ENCODE results near the gene TSPEAR. TPM values are rescaled to one million over a fixed set of nuclear protein-coding genes. Genes with fewer than 3 reads are reported as not detected.

The TSPEAR gene
- total RNA-seq, 2 experiments from 2014 or later = not detected

DNA sequence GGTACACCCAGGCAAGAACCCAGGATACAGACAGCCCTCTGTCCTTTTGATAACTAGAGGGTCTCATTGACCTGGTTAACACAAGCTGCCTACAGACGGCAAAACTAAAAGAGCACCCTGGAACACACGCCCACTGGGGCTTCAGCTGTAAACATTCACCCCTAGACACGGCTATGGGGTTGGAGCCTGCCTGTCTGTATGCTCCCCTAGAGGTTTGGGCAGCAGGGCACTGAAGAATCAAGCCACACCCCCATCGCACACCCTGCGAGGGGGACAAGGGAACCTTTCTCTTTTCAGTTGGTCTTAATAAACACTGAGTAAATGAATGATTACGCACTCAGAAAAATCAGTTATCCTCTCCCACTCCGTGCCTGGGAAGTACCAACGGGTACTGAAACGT is 220.6 kb downstream of the TSPEAR start:
- TF ChIP-seq, protein P1, sequence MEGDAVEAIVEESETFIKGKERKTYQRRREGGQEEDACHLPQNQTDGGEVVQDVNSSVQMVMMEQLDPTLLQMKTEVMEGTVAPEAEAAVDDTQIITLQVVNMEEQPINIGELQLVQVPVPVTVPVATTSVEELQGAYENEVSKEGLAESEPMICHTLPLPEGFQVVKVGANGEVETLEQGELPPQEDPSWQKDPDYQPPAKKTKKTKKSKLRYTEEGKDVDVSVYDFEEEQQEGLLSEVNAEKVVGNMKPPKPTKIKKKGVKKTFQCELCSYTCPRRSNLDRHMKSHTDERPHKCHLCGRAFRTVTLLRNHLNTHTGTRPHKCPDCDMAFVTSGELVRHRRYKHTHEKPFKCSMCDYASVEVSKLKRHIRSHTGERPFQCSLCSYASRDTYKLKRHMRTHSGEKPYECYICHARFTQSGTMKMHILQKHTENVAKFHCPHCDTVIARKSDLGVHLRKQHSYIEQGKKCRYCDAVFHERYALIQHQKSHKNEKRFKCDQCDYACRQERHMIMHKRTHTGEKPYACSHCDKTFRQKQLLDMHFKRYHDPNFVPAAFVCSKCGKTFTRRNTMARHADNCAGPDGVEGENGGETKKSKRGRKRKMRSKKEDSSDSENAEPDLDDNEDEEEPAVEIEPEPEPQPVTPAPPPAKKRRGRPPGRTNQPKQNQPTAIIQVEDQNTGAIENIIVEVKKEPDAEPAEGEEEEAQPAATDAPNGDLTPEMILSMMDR (IDR thresholded peaks at IDR 0.05) = no peak
- H3K9me3 Mint-ChIP-seq = peaks cover 19% of the 10 kb centered on the region
- H3K4me1 Mint-ChIP-seq (ENCODE audit: low read depth) = peaks cover 4% of the 10 kb centered on the region
- no peak overlapping the region for H3K4me3 Mint-ChIP-seq
- ATAC-seq (no peak), DNase-seq (no peak)
- H3K27ac Mint-ChIP-seq = no peak overlapping the region
- H3K36me3 Mint-ChIP-seq (ENCODE audit: low read depth) = no peaks in the 10 kb centered on the region
- intact Hi-C loops (cut with micrococcal nuclease) = no loop called here
- CTCF ChIA-PET = interaction anchor here (0.6 to 1.6 kb wide), 2 partner anchors 17 to 20 kb away, joined by 3 read pairs; no protein-coding TSS in a partner anchor
- peaks cover 7% of the 10 kb centered on the region for H3K27me3 Mint-ChIP-seq
- POLR2A ChIA-PET = no interaction called here

DNA sequence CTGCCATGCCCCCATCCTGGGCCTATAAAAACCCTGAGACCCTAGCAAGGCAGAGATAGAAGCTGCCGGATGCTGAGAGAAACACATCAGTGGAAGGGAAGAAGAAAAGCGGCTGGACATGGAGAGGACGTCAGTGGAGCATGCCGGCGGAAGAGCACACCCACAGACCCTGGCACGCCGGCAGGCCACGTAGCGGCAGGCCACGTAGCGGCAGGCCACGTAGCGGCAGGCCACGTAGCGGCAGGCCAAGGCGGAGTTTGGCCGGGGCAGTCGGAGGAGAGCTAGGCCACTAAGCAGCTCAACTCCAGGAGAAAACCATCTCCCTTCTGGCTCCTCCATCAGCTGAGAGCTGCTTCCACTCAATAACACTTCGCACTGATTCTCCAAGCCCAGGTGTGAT is 221.0 kb downstream of the TSPEAR start:
- H3K27ac Mint-ChIP-seq = no peak overlapping the region

DNA sequence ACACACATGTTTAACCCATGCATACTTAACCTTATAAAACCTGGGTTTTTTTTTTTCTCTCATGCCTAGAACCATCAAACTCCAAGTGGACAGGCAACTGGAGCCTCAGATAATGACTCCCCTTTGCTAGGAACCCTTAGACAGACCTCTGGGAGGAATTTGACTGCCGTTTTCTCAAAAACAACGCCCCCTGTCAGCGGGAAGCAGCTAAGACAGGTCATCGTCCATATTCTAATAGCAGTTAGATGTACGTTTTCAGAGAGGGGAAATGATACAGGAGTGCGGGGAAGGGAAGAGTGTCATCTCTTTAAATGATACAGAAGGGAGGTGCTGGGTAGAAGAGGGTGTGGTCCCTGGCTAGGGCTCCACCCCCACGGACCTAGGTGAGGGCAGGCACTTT is 221.4 kb downstream of the TSPEAR start:
- intact Hi-C loops (cut with micrococcal nuclease) = no loop called here
- POLR2A ChIA-PET = no interaction called here
- H3K36me3 Mint-ChIP-seq (ENCODE audit: low read depth) = no peaks in the 10 kb centered on the region
- peaks cover 4% of the 10 kb centered on the region for H3K4me1 Mint-ChIP-seq (ENCODE audit: low read depth)
- H3K9me3 Mint-ChIP-seq = peaks cover 19% of the 10 kb centered on the region
- TF ChIP-seq, protein P1 (IDR thresholded peaks at IDR 0.05) = peak; percentile 39
- peaks cover 5% of the 10 kb centered on the region for H3K27me3 Mint-ChIP-seq
- DNase-seq = peak; percentile 12
- no peak overlapping the region for H3K27ac Mint-ChIP-seq
- peak; percentile 31 for ATAC-seq
- CTCF ChIA-PET = interaction anchor here (0.6 to 1.8 kb wide), 6 partner anchors 8 to 309 kb away, joined by 3 to 7 read pairs (median 3); no protein-coding TSS in a partner anchor
- no peak overlapping the region for H3K4me3 Mint-ChIP-seq

More for the DNA sequence above, 221.0 kb downstream of the TSPEAR start:
- peaks cover 4% of the 10 kb centered on the region for H3K4me1 Mint-ChIP-seq (ENCODE audit: low read depth)
- CTCF ChIA-PET = interaction anchor here (0.6 to 1.6 kb wide), 5 partner anchors 17 to 308 kb away, joined by 3 to 4 read pairs (median 3); no protein-coding TSS in a partner anchor
- DNase-seq (no peak), ATAC-seq (no peak)
- no peaks in the 10 kb centered on the region for H3K36me3 Mint-ChIP-seq (ENCODE audit: low read depth)
- TF ChIP-seq, protein P1 (IDR thresholded peaks at IDR 0.05) = no peak
- H3K9me3 Mint-ChIP-seq = peaks cover 19% of the 10 kb centered on the region
- no peak overlapping the region for H3K4me3 Mint-ChIP-seq
- POLR2A ChIA-PET = no interaction called here
- H3K27me3 Mint-ChIP-seq = peaks cover 6% of the 10 kb centered on the region
- intact Hi-C loops (cut with micrococcal nuclease) = no loop called here

DNA sequence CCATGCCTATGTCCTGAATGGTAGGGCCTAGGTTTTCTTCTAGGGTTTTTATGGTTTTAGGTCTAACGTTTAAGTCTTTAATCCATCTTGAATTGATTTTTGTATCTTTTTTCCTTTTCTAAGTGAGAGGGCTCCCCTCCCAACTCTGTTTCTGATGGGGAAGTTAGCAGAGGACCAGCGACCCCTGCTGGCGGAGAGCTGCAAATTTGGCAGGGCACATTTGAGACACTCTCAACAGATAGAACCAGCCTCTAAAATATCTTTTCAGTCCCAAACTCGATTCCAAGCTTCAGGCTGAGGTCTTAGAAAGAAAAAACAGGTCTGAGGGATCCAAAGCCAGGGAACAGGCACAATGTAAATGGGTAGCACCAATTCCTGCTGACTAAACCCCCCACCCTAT is 223.5 kb downstream of the TSPEAR start:
- Mint-ChIP-seq H3K9me3 (peaks cover 12% of the 10 kb centered on the region), H3K27me3 (peaks cover 5% of the 10 kb centered on the region), H3K4me3 (no peak overlapping the region), H3K36me3 (ENCODE audit: low read depth) (no peaks in the 10 kb centered on the region), H3K4me1 (ENCODE audit: low read depth) (peaks cover 4% of the 10 kb centered on the region), H3K27ac (no peak overlapping the region)
- CTCF ChIA-PET = interaction anchor here (0.7 to 1.2 kb wide), 7 partner anchors 15 to 221 kb away, joined by 3 to 5 read pairs (median 3); no protein-coding TSS in a partner anchor
- intact Hi-C loops (cut with micrococcal nuclease) = no loop called here
- ATAC-seq (no peak), DNase-seq (peak; percentile 80)
- TF ChIP-seq, protein P1 (IDR thresholded peaks at IDR 0.05) = peak; percentile 68
- POLR2A ChIA-PET = interaction anchor here (0.7 kb wide), 1 partner anchor 181 kb away, joined by 4 read pairs; no protein-coding TSS in a partner anchor

- ChIA-PET POLR2A (no interaction called here), CTCF (interaction anchor here (1.0 kb wide), 1 partner anchor 642 kb away, joined by 3 read pairs; no protein-coding TSS in a partner anchor)
- Mint-ChIP-seq H3K27me3 (peaks cover 2% of the 10 kb centered on the region), H3K9me3 (no peaks in the 10 kb centered on the region), H3K4me1 (ENCODE audit: low read depth) (peaks cover 4% of the 10 kb centered on the region), H3K4me3 (peak overlapping the region; percentile 78), H3K36me3 (ENCODE audit: low read depth) (no peaks in the 10 kb centered on the region), H3K27ac (no peak overlapping the region)
- TF ChIP-seq, protein P1 (IDR thresholded peaks at IDR 0.05) = no peak
- intact Hi-C loops (cut with micrococcal nuclease) = no loop called here
- ATAC-seq (no peak), DNase-seq (no peak)
These were observed 225.1 kb downstream of the TSPEAR start for GRCh38 chr21:44486302-44486701.
